CD8-positive, alpha-beta memory T cell (primary cell): ENCODE results near the gene PGM3. TPM values are rescaled to one million over a fixed set of nuclear protein-coding genes. Genes with fewer than 3 reads are reported as not detected.

Source experiments
- CTCF ChIA-PET: fragments of 350-600 bp; sonication (Branson Sonifier 250); formaldehyde crosslinking; loops from one replicate; lab custom pipeline; 2021; ENCODE audit warnings: antibody characterized with exemption; lab: Charles Lee
- POLR2A ChIA-PET: fragments of 350-600 bp; sonication (Branson Sonifier 250); formaldehyde crosslinking; loops from one replicate; lab custom pipeline; 2021; ENCODE audit warnings: antibody characterized with exemption; lab: Charles Lee
- DNase-seq, 5 donors: peaks; one replicate each; pipeline versions ENCODE4 v3.0.0 to v3.0.0-alpha.2; 2020 to 2022; ENCODE audit warnings: mixed read lengths in 1 of 5
- H3K27ac ChIP-seq: one replicate; pipeline ENCODE4 v1.7.0; 2013; ENCODE audit warnings: low read depth, mild to moderate bottlenecking, low read length, moderate library complexity
- H3K27me3 ChIP-seq: 2 replicates; pipeline ENCODE4 v1.7.0; 2013; ENCODE audit warnings: low read length, mild to moderate bottlenecking; ENCODE audit not compliant: insufficient read depth, poor library complexity, severe bottlenecking
- H3K36me3 ChIP-seq: 2 replicates; pipeline ENCODE4 v1.7.0; 2013; ENCODE audit warnings: mild to moderate bottlenecking, low read length, moderate library complexity; ENCODE audit not compliant: insufficient read depth
- H3K4me1 ChIP-seq: 2 replicates; pipeline ENCODE4 v1.7.0; 2013; ENCODE audit warnings: mild to moderate bottlenecking, low read length, moderate library complexity; ENCODE audit not compliant: insufficient read depth
- H3K4me3 ChIP-seq: 2 replicates; pipeline ENCODE4 v1.7.0; 2013; ENCODE audit warnings: mild to moderate bottlenecking, low read length
- H3K9me3 ChIP-seq: 2 replicates; pipeline ENCODE4 v1.7.0; 2013; ENCODE audit warnings: mild to moderate bottlenecking, low read length
- H3K27ac Mint-ChIP-seq, 8 donors: one replicate each; pipeline ENCODE4 v1.8.0; 2020 to 2021; ENCODE audit warnings: mixed read lengths in 8 of 8, mild to moderate bottlenecking in 6 of 8, inconsistent platforms in 3 of 8, moderate library complexity in 3 of 8
- H3K27me3 Mint-ChIP-seq, 2 donors: one replicate each; pipeline ENCODE4 v1.8.0; 2020 to 2021; ENCODE audit warnings: mixed read lengths in 2 of 2, mild to moderate bottlenecking in 1 of 2, moderate library complexity in 1 of 2
- H3K36me3 Mint-ChIP-seq, 3 donors: one replicate each; pipeline ENCODE4 v1.8.0; 2020 to 2021; ENCODE audit warnings: mixed read lengths in 3 of 3, inconsistent platforms in 1 of 3, mild to moderate bottlenecking in 1 of 3
- H3K4me1 Mint-ChIP-seq, 3 donors: one replicate each; pipeline ENCODE4 v1.8.0; 2020 to 2021; ENCODE audit warnings: mixed read lengths in 3 of 3, inconsistent platforms in 1 of 3, mild to moderate bottlenecking in 1 of 3
- H3K4me3 Mint-ChIP-seq, 7 donors: one replicate each; pipeline ENCODE4 v1.8.0; 2020 to 2021; ENCODE audit warnings: mixed read lengths in 7 of 7, mild to moderate bottlenecking in 6 of 7, moderate library complexity in 4 of 7, inconsistent platforms in 2 of 7
- H3K9me3 Mint-ChIP-seq, 5 donors: one replicate each; pipeline ENCODE4 v1.8.0; 2020 to 2022; ENCODE audit warnings: mixed read lengths in 5 of 5, mild to moderate bottlenecking in 3 of 5, moderate library complexity in 2 of 5, inconsistent platforms in 1 of 5
- polyA plus RNA-seq: library from polyadenylated mRNA; unstranded; fragments of 300-500 nt; fragmentation: Illumina TruSeq; gene quantifications from one replicate; pipeline ENCODE4 v1.2.3, GENCODE V29; 2021
- total RNA-seq, 2 experiments: library from RNA; stranded (reverse); gene quantifications; one replicate each; pipeline ENCODE4 v1.2.3, GENCODE V29; 2021

PGM3 gene
- total and polyA plus RNA-seq, 3 experiments from 2014 or later, result 10.8 to 19.8 (median 18.7) TPM

GRCh38 chr6:83216806-83217205 lies 23.7 kb upstream of the PGM3 start:
- ChIA-PET POLR2A (interaction anchor here (0.6 kb wide), 1 partner anchor 945 kb away, joined by 5 read pairs; no protein-coding TSS in a partner anchor), CTCF (interaction anchor here (1.1 to 6.7 kb wide), 4 partner anchors 19 to 945 kb away, joined by 3 to 88 read pairs (median 5); partner anchors contain the start of genes DOP1A and UBE3D)
- Histone ChIP-seq H3K4me3 (no peak overlapping the region), H3K27me3 (no peaks in the 10 kb centered on the region), H3K4me1 (no peaks in the 10 kb centered on the region), H3K36me3 (no peaks in the 10 kb centered on the region), H3K9me3 (no peaks in the 10 kb centered on the region), H3K27ac (no peak overlapping the region)
- Mint-ChIP-seq H3K36me3 (no peaks in the 10 kb centered on the region), H3K27ac (peak overlapping the region in 1 of 8 donors; percentile 11), H3K27me3 (peaks cover 4 to 8% of the 10 kb centered on the region in 2 donors), H3K4me1 (peaks cover 0 to 2% (median 0%) of the 10 kb centered on the region in 3 donors), H3K4me3 (no peak overlapping the region), H3K9me3 (no peaks in the 10 kb centered on the region)
- DNase-seq, result no peak

GRCh38 chr6:83215131-83216047 lies 22.3 kb upstream of the PGM3 start:
- Mint-ChIP-seq H3K9me3 (no peaks in the 10 kb centered on the region), H3K4me1 (no peaks in the 10 kb centered on the region), H3K27me3 (peaks cover 8 to 16% of the 10 kb centered on the region in 2 donors), H3K27ac (peak overlapping the region in 1 of 8 donors; percentile 47), H3K4me3 (no peak overlapping the region), H3K36me3 (no peaks in the 10 kb centered on the region)
- Histone ChIP-seq H3K9me3 (no peaks in the 10 kb centered on the region), H3K4me3 (no peak overlapping the region), H3K27me3 (peaks cover 6% of the 10 kb centered on the region), H3K27ac (no peak overlapping the region), H3K4me1 (no peaks in the 10 kb centered on the region), H3K36me3 (no peaks in the 10 kb centered on the region)
- ChIA-PET POLR2A (interaction anchor here (0.9 kb wide), 1 partner anchor 148 kb away, joined by 3 read pairs; the partner anchor contains the start of gene DOP1A), CTCF (interaction anchor here (0.6 to 6.7 kb wide), 11 partner anchors 9 to 300 kb away, joined by 3 to 88 read pairs (median 3); partner anchors contain the start of genes DOP1A and UBE3D)
- peak in 4 of 5 donors; percentile 22 to 68 (median 40) for DNase-seq

GRCh38 chr6:83202031-83202430 lies 9.0 kb upstream of the PGM3 start:
- H3K27ac ChIP-seq, result no peak overlapping the region

GRCh38 chr6:83199863-83200225 lies 6.8 kb upstream of the PGM3 start:
- Mint-ChIP-seq H3K4me1 (peaks cover 4 to 11% (median 4%) of the 10 kb centered on the region in 3 donors), H3K9me3 (no peaks in the 10 kb centered on the region), H3K36me3 (peaks cover 0 to 5% (median 2%) of the 10 kb centered on the region in 3 donors), H3K27ac (peak overlapping the region in 1 of 8 donors; percentile 35), H3K4me3 (peak overlapping the region in 1 of 7 donors; percentile 18), H3K27me3 (no peaks in the 10 kb centered on the region)
- Histone ChIP-seq H3K4me1 (no peaks in the 10 kb centered on the region), H3K9me3 (no peaks in the 10 kb centered on the region), H3K4me3 (no peak overlapping the region), H3K36me3 (no peaks in the 10 kb centered on the region), H3K27ac (no peak overlapping the region), H3K27me3 (no peaks in the 10 kb centered on the region)
- POLR2A ChIA-PET, result no interaction called here
- DNase-seq, result no peak
- CTCF ChIA-PET, result interaction anchor here (4.8 kb wide), 1 partner anchor 133 kb away, joined by 22 read pairs; the partner anchor contains the start of genes DOP1A and UBE3D

More at GRCh38 chr6:83202031-83202430, 9.0 kb upstream of the PGM3 start:
- no peaks in the 10 kb centered on the region for H3K27me3 ChIP-seq
- H3K27me3 Mint-ChIP-seq, result peaks cover 0 to 10% of the 10 kb centered on the region in 2 donors
- no peaks in the 10 kb centered on the region for H3K36me3 ChIP-seq
- CTCF ChIA-PET, result no interaction called here
- H3K36me3 Mint-ChIP-seq, result peaks cover 0 to 4% (median 1%) of the 10 kb centered on the region in 3 donors
- DNase-seq, result no peak
- no peak overlapping the region for H3K27ac Mint-ChIP-seq
- no peaks in the 10 kb centered on the region for H3K9me3 ChIP-seq
- POLR2A ChIA-PET, result no interaction called here
- no peaks in the 10 kb centered on the region for H3K9me3 Mint-ChIP-seq
- no peak overlapping the region for H3K4me3 ChIP-seq
- H3K4me1 ChIP-seq, result no peaks in the 10 kb centered on the region
- no peaks in the 10 kb centered on the region for H3K4me1 Mint-ChIP-seq
- no peak overlapping the region for H3K4me3 Mint-ChIP-seq

GRCh38 chr6:83199173-83199862 lies 6.3 kb upstream of the PGM3 start:
- Histone ChIP-seq H3K9me3 (no peaks in the 10 kb centered on the region), H3K27me3 (no peaks in the 10 kb centered on the region), H3K4me1 (peaks cover 3% of the 10 kb centered on the region), H3K4me3 (no peak overlapping the region), H3K36me3 (no peaks in the 10 kb centered on the region), H3K27ac (no peak overlapping the region)
- peaks cover 9 to 16% (median 9%) of the 10 kb centered on the region in 3 donors for H3K4me1 Mint-ChIP-seq
- no peaks in the 10 kb centered on the region for H3K27me3 Mint-ChIP-seq
- peak overlapping the region in 1 of 7 donors; percentile 51 for H3K4me3 Mint-ChIP-seq
- no peak for DNase-seq
- H3K27ac Mint-ChIP-seq, result peak overlapping the region in 4 of 8 donors; percentile 29 to 41 (median 32)
- H3K9me3 Mint-ChIP-seq, result no peaks in the 10 kb centered on the region
- H3K36me3 Mint-ChIP-seq, result peaks cover 0 to 6% (median 2%) of the 10 kb centered on the region in 3 donors
- CTCF ChIA-PET, result interaction anchor here (4.8 kb wide), 1 partner anchor 133 kb away, joined by 22 read pairs; the partner anchor contains the start of genes DOP1A and UBE3D
- POLR2A ChIA-PET, result no interaction called here

- peak overlapping the region in 1 of 7 donors; percentile 51 for H3K4me3 Mint-ChIP-seq
- no peak for DNase-seq
- no peaks in the 10 kb centered on the region for H3K27me3 ChIP-seq
- POLR2A ChIA-PET, result no interaction called here
- no peak overlapping the region for H3K27ac ChIP-seq
- peaks cover 14 to 21% (median 15%) of the 10 kb centered on the region in 3 donors for H3K4me1 Mint-ChIP-seq
- H3K4me3 ChIP-seq, result no peak overlapping the region
- no peaks in the 10 kb centered on the region for H3K9me3 Mint-ChIP-seq
- peak overlapping the region in 3 of 8 donors; percentile 18 to 59 (median 41) for H3K27ac Mint-ChIP-seq
- H3K4me1 ChIP-seq, result peaks cover 7% of the 10 kb centered on the region
- H3K36me3 ChIP-seq, result no peaks in the 10 kb centered on the region
- CTCF ChIA-PET, result interaction anchor here (1.8 to 4.8 kb wide), 2 partner anchors 17 to 132 kb away, joined by 6 to 22 read pairs; partner anchors contain the start of genes DOP1A and UBE3D
- H3K27me3 Mint-ChIP-seq, result no peaks in the 10 kb centered on the region
- no peaks in the 10 kb centered on the region for H3K9me3 ChIP-seq
- peaks cover 0 to 7% (median 2%) of the 10 kb centered on the region in 3 donors for H3K36me3 Mint-ChIP-seq
Observed at GRCh38 chr6:83198486-83199172, 5.6 kb upstream of the PGM3 start.
